GM10266 (cell line): ENCODE data around the gene C17orf114.

ENCODE experiments used
- DNase-seq: peaks from one replicate; pipeline ENCODE4 v3.0.0; 2012; ENCODE audit errors: extremely low spot score
- CTCF ChIP-seq: IDR thresholded peaks from 2 replicates; pipeline ENCODE4 v1.5.1; 2012; ENCODE audit warnings: mild to moderate bottlenecking, low read depth; ENCODE audit not compliant: control insufficient read depth, insufficient read depth; ENCODE audit errors: missing control alignments

C17orf114 gene

GRCh38 chr17:4802228-4802627 is at the start of gene C17orf114:
Gene C17orf114 (minus strand): TSS chr17:4802328.
- no peak for TF ChIP-seq CTCF
- DNase-seq = no peak

- no peak for TF ChIP-seq CTCF
- no peak for DNase-seq
These were observed 49.0 kb upstream of the C17orf114 start for GRCh38 chr17:4851084-4851483.

DNA sequence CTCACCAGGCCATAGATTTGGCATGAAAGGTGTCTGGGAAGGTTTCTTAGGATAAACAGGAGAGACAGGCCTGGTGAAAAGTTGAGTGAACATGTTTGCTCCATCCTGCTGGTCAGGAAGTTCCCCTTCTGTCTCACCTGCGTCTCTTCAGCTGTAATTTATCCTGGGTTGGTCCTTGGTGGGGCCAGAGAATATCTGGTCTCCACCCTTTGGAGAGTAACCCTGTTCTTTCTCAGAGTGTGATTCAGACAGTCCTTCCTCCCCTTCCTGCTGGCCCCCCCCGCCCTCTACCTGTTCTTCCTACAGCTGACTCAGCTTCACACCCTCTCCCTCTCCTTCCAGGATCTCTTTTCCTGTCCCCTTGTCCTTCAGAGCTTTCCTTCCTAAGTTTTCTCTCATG is 48.1 kb upstream of the C17orf114 start:
- no peak for DNase-seq

DNA sequence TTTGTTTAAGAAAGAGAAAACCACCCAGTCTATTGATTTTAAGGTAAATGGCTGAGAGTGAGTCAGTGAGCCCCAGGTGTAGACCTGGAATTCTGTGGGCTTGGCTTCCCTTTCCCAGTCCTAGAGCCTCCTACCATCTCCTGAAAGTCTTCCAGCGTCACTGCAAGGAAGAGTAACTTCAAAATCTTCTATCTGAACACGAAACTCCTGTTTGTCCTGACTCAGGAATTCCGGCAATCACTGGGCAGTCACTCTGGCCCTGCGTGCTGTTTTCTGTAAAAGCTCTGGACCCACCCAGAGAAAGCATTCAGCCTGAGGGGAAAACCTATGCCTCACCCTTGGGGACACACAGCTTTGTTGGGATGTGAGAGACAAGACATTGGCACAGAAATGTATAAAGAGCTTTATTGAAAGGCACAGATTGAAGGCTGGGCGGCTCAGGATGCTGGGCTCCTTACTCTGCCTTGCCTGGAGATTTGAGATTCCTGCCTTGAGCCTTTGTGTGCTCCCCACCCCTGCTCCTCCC is 46.9 kb upstream of the C17orf114 start:
- DNase-seq = no peak
- TF ChIP-seq CTCF = no peak

More for the DNA sequence above, 48.1 kb upstream of the C17orf114 start:
- TF ChIP-seq CTCF = no peak

- TF ChIP-seq CTCF = no peak
- DNase-seq = no peak
These were observed 44.7 kb upstream of the C17orf114 start for GRCh38 chr17:4846635-4847390.

DNA sequence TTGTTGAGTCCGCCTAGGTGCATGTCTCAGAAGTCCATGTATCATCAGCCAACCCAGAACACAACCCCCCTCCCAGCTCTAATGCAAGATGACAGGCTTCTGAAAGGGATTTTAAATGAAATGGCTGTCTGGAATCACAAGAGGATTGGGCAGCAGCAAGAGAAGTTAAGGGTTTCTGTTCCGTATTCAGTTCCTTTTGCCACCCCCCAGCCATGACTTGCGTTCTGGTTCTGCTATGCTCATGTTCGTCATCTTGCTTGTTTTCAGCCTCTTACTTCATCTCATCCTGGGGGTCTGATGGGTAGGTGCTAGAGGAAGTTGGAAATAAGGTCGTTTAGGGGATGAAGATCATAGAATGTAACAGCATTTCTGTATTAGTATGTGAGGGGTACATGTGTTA is 43.0 kb upstream of the C17orf114 start:
- no peak for DNase-seq
- TF ChIP-seq CTCF = no peak

GRCh38 chr17:4843321-4844000 is 41.3 kb upstream of the C17orf114 start:
- no peak for TF ChIP-seq CTCF
- DNase-seq = no peak
